HEK293T (cell line): ENCODE measurements around the gene TCF7.

Source experiments
- ARNT ChIP-seq: fragments of 450-650 bp; IDR thresholded peaks from 2 replicates; pipeline ENCODE4 v1.6.1; 2017; ENCODE audit warnings: mild to moderate bottlenecking
- BHLHE40 ChIP-seq: fragments of 450-650 bp; IDR thresholded peaks from 2 replicates; pipeline ENCODE4 v1.6.1; 2016; ENCODE audit warnings: mild to moderate bottlenecking, moderate library complexity, borderline replicate concordance
- HDGF ChIP-seq: fragments of 450-650 bp; IDR thresholded peaks from 2 replicates; pipeline ENCODE4 v1.6.1; 2017; ENCODE audit warnings: antibody characterized with exemption, borderline replicate concordance
- LEF1 ChIP-seq: fragments of 450-650 bp; IDR thresholded peaks from 2 replicates; pipeline ENCODE4 v1.6.1; 2017; ENCODE audit warnings: mild to moderate bottlenecking, borderline replicate concordance
- SP1 ChIP-seq: fragments of 450-650 bp; IDR thresholded peaks from 2 replicates; pipeline ENCODE4 v1.6.1; 2017
- ZNF384 ChIP-seq: fragments of 450-650 bp; IDR thresholded peaks from 2 replicates; pipeline ENCODE4 v1.6.1; 2016

DNA sequence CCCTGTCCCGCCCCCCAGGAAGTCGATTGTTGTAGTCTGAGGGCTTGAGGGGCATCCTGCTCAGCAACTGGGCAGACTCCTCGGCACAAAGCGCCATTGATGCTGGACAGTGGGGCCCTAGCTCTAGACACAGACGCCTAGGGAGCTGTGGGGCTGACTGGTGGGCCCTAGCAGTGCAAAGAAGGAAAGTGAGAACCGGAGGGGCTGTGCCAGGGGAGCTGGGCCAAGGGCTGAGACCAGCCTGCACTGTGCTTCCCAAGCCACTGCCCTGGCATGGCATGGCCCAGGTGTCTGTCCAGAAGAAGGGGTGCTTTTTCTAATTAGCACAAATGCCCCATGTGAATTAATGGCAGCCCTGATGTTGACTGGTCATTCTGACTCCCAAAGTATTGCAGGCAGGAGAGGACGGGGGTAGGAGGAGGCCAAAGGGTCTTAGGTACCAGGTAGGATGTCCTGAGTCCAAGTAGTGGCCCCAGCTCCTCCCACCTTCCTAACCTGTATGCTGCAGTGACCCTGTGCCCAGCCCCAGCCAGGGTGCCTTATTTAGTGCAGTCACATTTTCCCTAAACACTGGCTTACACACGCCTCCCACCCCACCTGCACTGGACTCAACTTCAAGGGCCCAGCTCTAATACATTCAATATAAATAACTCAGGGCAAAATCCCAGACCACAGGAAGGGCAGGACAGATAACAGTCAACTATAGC, 15.9 kb downstream of the TCF7 start:
- no peak for TF ChIP-seq LEF1
- TF ChIP-seq ARNT: no peak
- TF ChIP-seq ZNF384: no peak
- TF ChIP-seq HDGF: no peak
- TF ChIP-seq SP1: no peak
- no peak for TF ChIP-seq BHLHE40
